ENCODE measurements around the gene PSD2.

DNA sequence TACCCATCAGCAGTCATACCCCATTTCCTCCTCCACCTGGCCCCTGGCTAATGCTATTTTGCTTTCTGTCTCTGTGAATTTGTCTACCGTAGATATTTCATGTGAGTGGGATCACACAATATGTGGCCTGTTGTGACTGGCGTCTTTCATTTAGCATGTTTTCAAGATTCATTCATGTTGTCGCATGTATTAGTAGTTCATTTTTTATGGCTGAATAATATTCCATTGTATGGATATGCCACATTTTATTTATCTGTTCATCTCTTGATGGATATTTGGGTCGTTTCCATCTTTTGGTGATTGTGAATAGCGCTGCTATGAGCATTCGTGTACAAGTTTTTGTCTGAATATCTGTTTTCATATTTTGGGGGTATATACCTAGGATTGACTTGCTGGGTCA, 33.9 kb downstream of the PSD2 start:
- no peak for TF ChIP-seq SIN3A (IDR thresholded peaks at IDR 0.05; ENCODE audit: low read depth, low read length)
- no peak for TF ChIP-seq CEBPB (IDR thresholded peaks at IDR 0.05; ENCODE audit: borderline replicate concordance in 1 of 2, low read depth in 2 of 2, low read length in 2 of 2)
- TF ChIP-seq, protein P1, sequence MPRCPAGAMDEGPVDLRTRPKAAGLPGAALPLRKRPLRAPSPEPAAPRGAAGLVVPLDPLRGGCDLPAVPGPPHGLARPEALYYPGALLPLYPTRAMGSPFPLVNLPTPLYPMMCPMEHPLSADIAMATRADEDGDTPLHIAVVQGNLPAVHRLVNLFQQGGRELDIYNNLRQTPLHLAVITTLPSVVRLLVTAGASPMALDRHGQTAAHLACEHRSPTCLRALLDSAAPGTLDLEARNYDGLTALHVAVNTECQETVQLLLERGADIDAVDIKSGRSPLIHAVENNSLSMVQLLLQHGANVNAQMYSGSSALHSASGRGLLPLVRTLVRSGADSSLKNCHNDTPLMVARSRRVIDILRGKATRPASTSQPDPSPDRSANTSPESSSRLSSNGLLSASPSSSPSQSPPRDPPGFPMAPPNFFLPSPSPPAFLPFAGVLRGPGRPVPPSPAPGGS (IDR thresholded peaks at IDR 0.05; ENCODE audit: borderline replicate concordance, insufficient read depth, low read depth, low read length, poor library complexity, severe bottlenecking) = no peak
- TF ChIP-seq, protein P2, sequence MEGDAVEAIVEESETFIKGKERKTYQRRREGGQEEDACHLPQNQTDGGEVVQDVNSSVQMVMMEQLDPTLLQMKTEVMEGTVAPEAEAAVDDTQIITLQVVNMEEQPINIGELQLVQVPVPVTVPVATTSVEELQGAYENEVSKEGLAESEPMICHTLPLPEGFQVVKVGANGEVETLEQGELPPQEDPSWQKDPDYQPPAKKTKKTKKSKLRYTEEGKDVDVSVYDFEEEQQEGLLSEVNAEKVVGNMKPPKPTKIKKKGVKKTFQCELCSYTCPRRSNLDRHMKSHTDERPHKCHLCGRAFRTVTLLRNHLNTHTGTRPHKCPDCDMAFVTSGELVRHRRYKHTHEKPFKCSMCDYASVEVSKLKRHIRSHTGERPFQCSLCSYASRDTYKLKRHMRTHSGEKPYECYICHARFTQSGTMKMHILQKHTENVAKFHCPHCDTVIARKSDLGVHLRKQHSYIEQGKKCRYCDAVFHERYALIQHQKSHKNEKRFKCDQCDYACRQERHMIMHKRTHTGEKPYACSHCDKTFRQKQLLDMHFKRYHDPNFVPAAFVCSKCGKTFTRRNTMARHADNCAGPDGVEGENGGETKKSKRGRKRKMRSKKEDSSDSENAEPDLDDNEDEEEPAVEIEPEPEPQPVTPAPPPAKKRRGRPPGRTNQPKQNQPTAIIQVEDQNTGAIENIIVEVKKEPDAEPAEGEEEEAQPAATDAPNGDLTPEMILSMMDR (IDR thresholded peaks at IDR 0.05 in 2 of 3, conservative IDR thresholded peaks at IDR 0.05 in 1 of 3; ENCODE audit: control insufficient read depth in 2 of 3, extremely low read depth in 1 of 3, insufficient read depth in 1 of 3, low read depth in 3 of 3, low read length in 3 of 3) = no peak
- TF ChIP-seq DPF2 (IDR thresholded peaks at IDR 0.05) = no peak
- no peak for TF ChIP-seq POLR2A (IDR thresholded peaks at IDR 0.05; ENCODE audit: low read depth, low read length)
- no peak for TF ChIP-seq JUNB (IDR thresholded peaks at IDR 0.05)
- no peak for TF ChIP-seq FOXM1 (IDR thresholded peaks at IDR 0.05; ENCODE audit: low read depth, low read length)

Measured in GM12878 (cell line).